H9 (cell line): ENCODE data around the gene ZC3H18. TPM values are rescaled to one million over a fixed set of nuclear protein-coding genes. Genes with fewer than 3 reads are reported as not detected.

ENCODE experiments used
- DNase-seq: peaks from one replicate; pipeline ENCODE4 v3.0.0-alpha.2; 2017
- H2AFZ ChIP-seq: one replicate; pipeline ENCODE4 v1.6.1; 2013; ENCODE audit warnings: mild to moderate bottlenecking, low read length, control low read depth, moderate library complexity
- H2AK5ac ChIP-seq: 2 replicates; pipeline ENCODE4 v1.6.1; 2013; ENCODE audit warnings: low read length, control low read depth, mixed read lengths; ENCODE audit not compliant: insufficient read length
- H2BK120ac ChIP-seq: one replicate; pipeline ENCODE4 v1.6.1; 2013; ENCODE audit warnings: low read depth, mild to moderate bottlenecking, low read length, control low read depth, inconsistent platforms; ENCODE audit not compliant: poor library complexity, severe bottlenecking
- H2BK12ac ChIP-seq: 2 replicates; pipeline ENCODE4 v1.6.1; 2013; ENCODE audit warnings: low read length, control low read depth, mixed read lengths, low read depth; ENCODE audit not compliant: insufficient read length
- H2BK15ac ChIP-seq: 2 replicates; pipeline ENCODE4 v1.6.1; 2013; ENCODE audit warnings: low read depth, low read length, control low read depth
- H2BK20ac ChIP-seq: one replicate; pipeline ENCODE4 v1.6.1; 2013; ENCODE audit warnings: low read depth, mild to moderate bottlenecking, low read length, control low read depth, inconsistent platforms; ENCODE audit not compliant: poor library complexity, severe bottlenecking
- H2BK5ac ChIP-seq: 2 replicates; pipeline ENCODE4 v1.6.1; 2013; ENCODE audit warnings: low read length, control low read depth, mixed read lengths; ENCODE audit not compliant: insufficient read length
- H3K14ac ChIP-seq: 2 replicates; pipeline ENCODE4 v1.6.1; 2013; ENCODE audit warnings: low read length, control low read depth; ENCODE audit not compliant: insufficient read depth
- H3K18ac ChIP-seq: 2 replicates; pipeline ENCODE4 v1.6.1; 2013; ENCODE audit warnings: low read depth, mild to moderate bottlenecking, mixed read lengths, low read length, control low read depth; ENCODE audit not compliant: insufficient read length
- H3K23ac ChIP-seq: 2 replicates; pipeline ENCODE4 v1.6.1; 2013; ENCODE audit warnings: low read length, control low read depth, mixed read lengths, low read depth; ENCODE audit not compliant: insufficient read length
- H3K23me2 ChIP-seq: 2 replicates; pipeline ENCODE4 v1.6.1; 2013; ENCODE audit warnings: low read depth, mild to moderate bottlenecking, mixed read lengths, low read length, control low read depth; ENCODE audit not compliant: insufficient read length, poor library complexity, severe bottlenecking
- H3K27ac ChIP-seq: 2 replicates; pipeline ENCODE4 v1.5.1; 2013; ENCODE audit warnings: low read length, control low read depth, mixed read lengths, low read depth; ENCODE audit not compliant: insufficient read length
- H3K27me3 ChIP-seq: 2 replicates; pipeline ENCODE4 v1.6.1; 2013; ENCODE audit warnings: low read length, control low read depth, inconsistent platforms; ENCODE audit not compliant: insufficient read depth
- H3K4ac ChIP-seq: 2 replicates; pipeline ENCODE4 v1.6.1; 2013; ENCODE audit warnings: low read depth, mild to moderate bottlenecking, control low read depth, inconsistent platforms, low read length, moderate library complexity
- H3K4me1 ChIP-seq: 2 replicates; pipeline ENCODE4 v1.6.1; 2013; ENCODE audit warnings: low read length, control low read depth, inconsistent platforms; ENCODE audit not compliant: insufficient read depth
- H3K4me2 ChIP-seq: 2 replicates; pipeline ENCODE4 v1.6.1; 2013; ENCODE audit warnings: low read length, control low read depth, mixed read lengths; ENCODE audit not compliant: insufficient read length, insufficient read depth
- H3K56ac ChIP-seq: 2 replicates; pipeline ENCODE4 v1.6.1; 2013; ENCODE audit warnings: low read depth, mild to moderate bottlenecking, mixed read lengths, low read length, control low read depth; ENCODE audit not compliant: insufficient read length
- H3K79me1 ChIP-seq: 2 replicates; pipeline ENCODE4 v1.6.1; 2013; ENCODE audit warnings: low read depth, mild to moderate bottlenecking, moderate library complexity, low read length, control low read depth, inconsistent platforms; ENCODE audit not compliant: insufficient read depth, poor library complexity, severe bottlenecking
- H3K79me2 ChIP-seq: 2 replicates; pipeline ENCODE4 v1.6.1; 2013; ENCODE audit warnings: low read length, control low read depth, inconsistent platforms; ENCODE audit not compliant: insufficient read depth
- H3K9ac ChIP-seq: 2 replicates; pipeline ENCODE4 v1.6.1; 2013; ENCODE audit warnings: low read length, control low read depth, mixed read lengths; ENCODE audit not compliant: insufficient read length; ENCODE audit errors: extremely low read depth
- H3K9me3 ChIP-seq: one replicate; pipeline ENCODE4 v1.6.1; 2013; ENCODE audit warnings: low read depth, low read length, inconsistent platforms; ENCODE audit not compliant: control insufficient read depth
- H3T11ph ChIP-seq: one replicate; pipeline ENCODE4 v1.6.1; 2013; ENCODE audit warnings: mild to moderate bottlenecking, low read length, control low read depth, inconsistent platforms
- H4K20me1 ChIP-seq: one replicate; pipeline ENCODE4 v1.6.1; 2013; ENCODE audit not compliant: control insufficient read depth, insufficient read length, insufficient read depth
- H4K5ac ChIP-seq: 2 replicates; pipeline ENCODE4 v1.6.1; 2013; ENCODE audit warnings: low read depth, mild to moderate bottlenecking, mixed read lengths, low read length, control low read depth; ENCODE audit not compliant: insufficient read length
- H4K8ac ChIP-seq: replicated peaks from 2 replicates; pipeline ENCODE4 v1.6.1; 2013; ENCODE audit warnings: low read length, control low read depth, mixed read lengths, low read depth; ENCODE audit not compliant: insufficient read length
- H4K91ac ChIP-seq: 2 replicates; pipeline ENCODE4 v1.6.1; 2013; ENCODE audit warnings: low read depth, mild to moderate bottlenecking, moderate library complexity, mixed read lengths, low read length, control low read depth; ENCODE audit not compliant: insufficient read length
- H3K27ac Mint-ChIP-seq, 3 experiments: 2 replicates in 2 of 3; 3 replicates in 1 of 3; pipeline ENCODE4 v1.8.0; 2020 to 2021; ENCODE audit warnings: mixed read lengths in 3 of 3, mild to moderate bottlenecking in 1 of 3, moderate library complexity in 1 of 3
- H3K27me3 Mint-ChIP-seq: 2 replicates; pipeline ENCODE4 v1.8.0; 2021; ENCODE audit warnings: low read depth, mild to moderate bottlenecking, moderate library complexity, mixed read lengths
- H3K36me3 Mint-ChIP-seq, 3 experiments: 2 replicates in 2 of 3; 3 replicates in 1 of 3; pipeline ENCODE4 v1.8.0; 2020 to 2021; ENCODE audit warnings: low read depth in 3 of 3, mixed read lengths in 3 of 3; ENCODE audit not compliant: insufficient read depth in 1 of 3
- H3K4me1 Mint-ChIP-seq, 2 experiments: 2 replicates each; pipeline ENCODE4 v1.8.0; 2020; ENCODE audit warnings: mixed read lengths in 2 of 2
- H3K4me3 Mint-ChIP-seq, 2 experiments: 2 replicates in 1 of 2; 3 replicates in 1 of 2; pipeline ENCODE4 v1.8.0; 2020 to 2021; ENCODE audit warnings: mild to moderate bottlenecking in 2 of 2, mixed read lengths in 2 of 2, moderate library complexity in 1 of 2
- H3K9me3 Mint-ChIP-seq, 2 experiments: 2 replicates in 1 of 2; 3 replicates in 1 of 2; pipeline ENCODE4 v1.8.0; 2020; ENCODE audit warnings: mild to moderate bottlenecking in 2 of 2, mixed read lengths in 2 of 2, moderate library complexity in 1 of 2
- CTCF ChIP-seq: fragments of 200-600 bp; sonication (generic); conservative IDR thresholded peaks from 3 replicates; pipeline ENCODE4 v1.8.0; 2021; ENCODE audit warnings: antibody characterized with exemption, mild to moderate bottlenecking
- WGBS: extraction: QIAGEN DNeasy Blood & Tissue Kit; methylation state at CpG from one replicate; pipeline ENCODE4 v1.1.7; 2013; ENCODE audit warnings: missing lambda C conversion rate, low lambda C conversion rate, mixed read lengths; ENCODE audit not compliant: insufficient read length; ENCODE audit errors: extremely low coverage; 5-methylcytosine and 5-hydroxymethylcytosine counted together
- total RNA-seq: library from RNA; stranded (reverse); gene quantifications from 2 replicates; pipeline ENCODE4 v1.2.1, GENCODE V29; 2021

Gene ZC3H18
- total RNA-seq, 1 experiment from 2014 or later: 69.7 TPM

DNA sequence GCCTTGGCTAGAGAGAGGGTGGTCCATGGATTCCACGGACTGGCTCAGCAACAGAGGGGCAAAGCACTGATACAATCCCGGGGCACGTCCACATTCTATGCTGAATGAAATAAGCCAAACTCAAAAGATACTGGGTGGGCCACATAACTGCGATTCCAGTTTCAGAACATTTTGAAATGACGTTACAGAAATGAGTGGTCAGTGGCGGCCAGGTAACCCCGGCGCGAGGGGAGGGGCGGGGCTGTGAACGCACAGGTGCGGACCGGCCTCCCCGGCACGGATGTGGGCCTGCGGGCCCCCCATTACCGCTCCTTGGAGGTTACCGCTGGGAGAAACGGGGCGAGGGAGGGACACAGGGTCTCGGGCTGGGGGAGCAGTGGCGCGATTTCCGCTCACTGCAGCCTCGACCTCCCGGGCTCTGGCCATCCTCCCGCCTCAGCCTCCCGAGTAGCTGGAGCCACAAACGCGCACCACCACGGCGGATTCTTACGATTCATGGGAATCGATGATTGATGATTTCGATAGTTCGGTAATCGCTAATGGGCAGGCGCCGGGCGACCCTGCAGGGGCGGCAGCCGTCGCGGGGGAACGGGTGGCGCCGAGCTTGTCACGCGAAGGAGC lies 92.1 kb downstream of the ZC3H18 start:
- Histone ChIP-seq H3K4ac (no peak overlapping the region), H3K27me3 (no peaks in the 10 kb centered on the region), H4K20me1 (no peaks in the 10 kb centered on the region), H3K14ac (no peak overlapping the region), H4K8ac (no peak overlapping the region), H2AK5ac (no peak overlapping the region), H3K9me3 (no peaks in the 10 kb centered on the region), H3K79me1 (peaks cover 3% of the 10 kb centered on the region), H3K4me2 (peak overlapping the region; percentile 77), H3K23ac (no peak overlapping the region), H2BK15ac (no peak overlapping the region), H3K4me1 (peaks cover 3% of the 10 kb centered on the region; the same call in 1 of the 2 replicates), H3K27ac (no peak overlapping the region), H4K5ac (no peak overlapping the region), H2BK12ac (no peak overlapping the region), H3K79me2 (peaks cover 22% of the 10 kb centered on the region; the same call in 1 of the 2 replicates), H3K56ac (no peak overlapping the region), H2BK120ac (no peak overlapping the region), H2BK5ac (no peak overlapping the region), H4K91ac (no peak overlapping the region), H3T11ph (no peak overlapping the region), H3K9ac (peak overlapping the region; percentile 3), H3K18ac (no peak overlapping the region), H2AFZ (no peak overlapping the region), H3K23me2 (peaks cover 11% of the 10 kb centered on the region), H2BK20ac (no peak overlapping the region)
- Mint-ChIP-seq H3K4me3 (peak overlapping the region; percentile 91 to 97), H3K27me3 (no peaks in the 10 kb centered on the region; the same call in 1 of the 2 replicates), H3K36me3 (peaks cover 7 to 15% (median 13%) of the 10 kb centered on the region in 3 experiments; a peak in 6 of 7 replicates), H3K27ac (peak overlapping the region; percentile 49 to 82 (median 77); a peak in 4 of 7 replicates), H3K4me1 (peaks cover 12 to 24% of the 10 kb centered on the region in 2 experiments), H3K9me3 (no peaks in the 10 kb centered on the region)
- DNase-seq: peak; percentile 32
- WGBS: no CpG with 5 or more reads among the region's 49 CpGs
- TF ChIP-seq CTCF: no peak
